ENCODE results near the gene LHPP. TPM values are rescaled to one million over a fixed set of nuclear protein-coding genes. Genes with fewer than 3 reads are reported as not detected.

LHPP gene
- total RNA-seq, 1 donor from 2014 or later: 4.2 TPM

DNA sequence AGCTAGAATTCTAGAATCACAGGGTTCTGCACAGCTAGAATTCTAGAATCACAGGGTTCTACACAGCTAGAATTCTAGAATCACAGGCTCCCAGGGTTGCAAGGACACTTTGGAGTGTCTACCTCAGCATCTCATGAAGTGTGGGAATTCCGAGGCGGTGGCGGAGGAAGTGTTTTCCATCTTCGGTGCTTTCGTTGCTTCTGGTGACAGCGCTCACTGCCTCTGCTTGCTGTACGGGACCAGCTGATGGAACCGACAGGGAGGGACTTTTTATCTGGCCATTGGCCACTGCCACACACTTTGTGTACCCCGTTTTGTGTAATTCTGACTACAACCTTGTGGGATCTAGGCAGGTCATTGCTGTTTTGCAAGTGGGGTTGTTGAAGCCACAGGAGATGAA lies 29.5 kb downstream of the LHPP start:
- no peaks in the 10 kb centered on the region for H3K36me3 Mint-ChIP-seq (ENCODE audit: low read depth, unreplicated experiment)
- TF ChIP-seq, protein P1, sequence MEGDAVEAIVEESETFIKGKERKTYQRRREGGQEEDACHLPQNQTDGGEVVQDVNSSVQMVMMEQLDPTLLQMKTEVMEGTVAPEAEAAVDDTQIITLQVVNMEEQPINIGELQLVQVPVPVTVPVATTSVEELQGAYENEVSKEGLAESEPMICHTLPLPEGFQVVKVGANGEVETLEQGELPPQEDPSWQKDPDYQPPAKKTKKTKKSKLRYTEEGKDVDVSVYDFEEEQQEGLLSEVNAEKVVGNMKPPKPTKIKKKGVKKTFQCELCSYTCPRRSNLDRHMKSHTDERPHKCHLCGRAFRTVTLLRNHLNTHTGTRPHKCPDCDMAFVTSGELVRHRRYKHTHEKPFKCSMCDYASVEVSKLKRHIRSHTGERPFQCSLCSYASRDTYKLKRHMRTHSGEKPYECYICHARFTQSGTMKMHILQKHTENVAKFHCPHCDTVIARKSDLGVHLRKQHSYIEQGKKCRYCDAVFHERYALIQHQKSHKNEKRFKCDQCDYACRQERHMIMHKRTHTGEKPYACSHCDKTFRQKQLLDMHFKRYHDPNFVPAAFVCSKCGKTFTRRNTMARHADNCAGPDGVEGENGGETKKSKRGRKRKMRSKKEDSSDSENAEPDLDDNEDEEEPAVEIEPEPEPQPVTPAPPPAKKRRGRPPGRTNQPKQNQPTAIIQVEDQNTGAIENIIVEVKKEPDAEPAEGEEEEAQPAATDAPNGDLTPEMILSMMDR (IDR thresholded peaks at IDR 0.05; ENCODE audit: unreplicated experiment): no peak
- DNase-seq (ENCODE audit: low spot score): no peak
- H3K4me1 Mint-ChIP-seq (ENCODE audit: unreplicated experiment): peaks cover 6% of the 10 kb centered on the region
- no peak overlapping the region for H3K4me3 Mint-ChIP-seq (ENCODE audit: unreplicated experiment)
- H3K27me3 Mint-ChIP-seq (ENCODE audit: unreplicated experiment): peaks cover 2% of the 10 kb centered on the region
- H3K9me3 Mint-ChIP-seq (ENCODE audit: unreplicated experiment): no peaks in the 10 kb centered on the region
- H3K27ac Mint-ChIP-seq (ENCODE audit: unreplicated experiment): no peak overlapping the region

DNA sequence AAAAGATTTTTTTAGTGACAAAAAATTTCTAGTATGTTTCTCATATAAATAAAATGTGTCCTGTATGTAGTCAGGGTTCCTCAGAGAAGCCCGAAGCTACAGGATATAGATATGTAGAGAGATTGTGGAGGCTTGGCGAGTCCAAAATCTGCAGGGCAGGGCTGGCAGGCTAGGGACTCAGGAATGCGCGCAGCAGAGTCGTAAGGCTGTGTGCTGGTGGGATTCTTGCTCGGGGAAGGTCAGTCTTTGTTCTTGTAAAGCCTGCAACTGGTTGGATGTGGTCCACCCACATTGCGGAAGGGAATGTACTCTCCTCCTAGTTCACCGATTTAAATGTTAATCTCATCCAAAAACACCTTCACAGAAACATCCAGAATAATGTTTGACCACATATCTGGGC lies 30.6 kb downstream of the LHPP start:
- no peaks in the 10 kb centered on the region for H3K36me3 Mint-ChIP-seq (ENCODE audit: low read depth, unreplicated experiment)
- TF ChIP-seq, protein P1 (IDR thresholded peaks at IDR 0.05; ENCODE audit: unreplicated experiment): no peak

DNA sequence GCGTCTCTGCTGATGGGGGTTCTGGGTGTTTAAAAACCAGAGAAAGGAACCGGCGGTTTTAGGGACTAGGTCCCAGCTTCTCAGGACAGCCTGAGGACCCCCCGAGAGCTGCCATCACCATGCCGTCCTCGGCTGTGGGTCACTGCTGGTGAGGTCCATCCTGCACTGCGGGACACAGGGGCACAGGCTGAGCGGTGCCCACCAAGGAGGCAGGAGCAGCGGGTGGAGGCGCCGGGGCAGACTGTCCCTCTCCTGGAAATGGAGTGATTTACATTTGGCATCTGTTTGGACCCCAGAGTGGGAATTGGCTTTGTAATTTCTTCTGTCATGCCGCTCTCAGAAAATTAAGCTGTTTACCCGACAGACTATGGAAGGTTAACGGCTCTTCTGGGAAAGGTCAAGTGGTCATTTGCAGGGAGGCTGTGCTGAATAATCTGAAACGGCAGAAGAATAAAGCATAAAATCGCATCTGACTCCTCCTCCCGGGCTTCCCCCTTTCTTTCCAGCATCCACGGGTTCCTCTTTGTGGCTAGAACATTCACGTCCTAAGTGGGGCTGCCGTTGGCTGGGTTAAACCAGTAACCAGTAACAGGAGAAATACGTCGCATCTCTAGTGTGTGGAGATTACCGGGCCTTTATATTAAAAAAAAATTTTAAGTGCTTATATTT lies 31.7 kb downstream of the LHPP start:
- no peak for DNase-seq (ENCODE audit: low spot score)
- Mint-ChIP-seq H3K4me1 (ENCODE audit: unreplicated experiment) (peaks cover 6% of the 10 kb centered on the region), H3K9me3 (ENCODE audit: unreplicated experiment) (no peaks in the 10 kb centered on the region), H3K36me3 (ENCODE audit: low read depth, unreplicated experiment) (no peaks in the 10 kb centered on the region), H3K27ac (ENCODE audit: unreplicated experiment) (no peak overlapping the region), H3K27me3 (ENCODE audit: unreplicated experiment) (peaks cover 2% of the 10 kb centered on the region), H3K4me3 (ENCODE audit: unreplicated experiment) (no peak overlapping the region)
- TF ChIP-seq, protein P1 (IDR thresholded peaks at IDR 0.05; ENCODE audit: unreplicated experiment): no peak

More for the DNA sequence above, 30.6 kb downstream of the LHPP start:
- Mint-ChIP-seq H3K27ac (ENCODE audit: unreplicated experiment) (no peak overlapping the region), H3K9me3 (ENCODE audit: unreplicated experiment) (no peaks in the 10 kb centered on the region), H3K4me1 (ENCODE audit: unreplicated experiment) (peaks cover 6% of the 10 kb centered on the region), H3K27me3 (ENCODE audit: unreplicated experiment) (peaks cover 2% of the 10 kb centered on the region), H3K4me3 (ENCODE audit: unreplicated experiment) (no peak overlapping the region)
- no peak for DNase-seq (ENCODE audit: low spot score)

DNA sequence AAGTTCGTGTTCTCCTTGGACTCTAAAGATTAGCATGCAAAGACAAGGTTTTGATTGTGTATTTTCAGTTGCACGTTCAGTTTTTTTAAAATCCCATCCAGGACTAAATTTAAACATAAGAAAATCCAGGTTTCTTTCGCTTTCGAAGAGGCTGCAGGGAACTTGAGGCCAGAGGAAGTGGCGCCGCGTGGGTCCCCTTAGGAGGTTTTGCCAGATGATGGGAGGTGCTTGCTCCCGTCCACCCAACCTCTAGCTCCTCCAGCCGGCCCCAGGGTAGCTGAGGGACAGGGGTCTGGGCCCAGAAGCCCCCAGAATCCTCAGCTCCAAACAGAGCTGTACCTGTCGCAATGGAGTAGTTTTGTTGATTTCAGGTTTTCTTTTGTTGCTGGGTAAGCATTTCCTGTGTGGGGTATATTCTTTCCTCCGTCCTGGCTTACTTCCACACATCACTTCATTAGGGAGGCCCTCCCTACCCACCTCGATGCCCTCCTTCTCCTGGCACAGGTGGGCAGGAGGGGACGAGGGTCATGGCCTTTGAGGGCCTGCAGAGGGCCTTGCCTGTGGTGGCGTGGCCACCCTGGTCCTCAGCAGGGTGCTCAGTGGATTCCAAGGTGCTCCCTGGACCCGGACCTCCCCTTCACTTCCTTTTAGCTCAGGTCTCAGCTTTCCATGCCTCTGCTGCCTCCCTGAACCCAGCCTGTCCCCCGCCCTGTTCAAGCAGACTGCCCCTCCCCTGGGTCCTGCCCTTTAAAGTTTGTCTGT lies 32.6 kb downstream of the LHPP start:
- Mint-ChIP-seq H3K27ac (ENCODE audit: unreplicated experiment) (no peak overlapping the region), H3K9me3 (ENCODE audit: unreplicated experiment) (no peaks in the 10 kb centered on the region)

More for the DNA sequence above, 32.6 kb downstream of the LHPP start:
- TF ChIP-seq, protein P1 (IDR thresholded peaks at IDR 0.05; ENCODE audit: unreplicated experiment): no peak
- Mint-ChIP-seq H3K4me3 (ENCODE audit: unreplicated experiment) (no peak overlapping the region), H3K27me3 (ENCODE audit: unreplicated experiment) (peaks cover 2% of the 10 kb centered on the region), H3K4me1 (ENCODE audit: unreplicated experiment) (peaks cover 6% of the 10 kb centered on the region), H3K36me3 (ENCODE audit: low read depth, unreplicated experiment) (no peaks in the 10 kb centered on the region)
- no peak for DNase-seq (ENCODE audit: low spot score)

All from endothelial cell (in vitro differentiated cells).